ENCODE measurements around the gene PPAN.

The PPAN gene

DNA sequence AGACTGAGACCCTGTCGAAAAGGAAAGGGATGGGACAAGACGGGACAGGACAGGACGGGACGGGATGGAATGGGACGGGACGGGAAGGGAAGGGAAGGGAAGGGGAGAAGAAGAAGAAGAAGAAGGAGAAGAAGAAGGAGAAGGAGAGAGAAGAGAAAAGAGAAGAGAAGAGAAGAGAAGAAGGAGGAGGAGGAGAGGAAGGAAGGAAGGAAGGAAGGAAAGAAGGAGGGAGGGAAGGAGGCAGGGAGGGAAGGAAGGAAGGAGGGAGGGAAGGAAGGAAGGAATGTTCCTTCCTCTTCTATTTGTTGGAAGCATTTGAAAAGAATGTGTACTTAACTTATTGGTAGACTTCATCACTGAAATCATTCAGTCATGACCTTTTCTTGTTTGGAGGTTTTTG, 29.6 kb upstream of the PPAN start:
- TF ChIP-seq, protein P1, sequence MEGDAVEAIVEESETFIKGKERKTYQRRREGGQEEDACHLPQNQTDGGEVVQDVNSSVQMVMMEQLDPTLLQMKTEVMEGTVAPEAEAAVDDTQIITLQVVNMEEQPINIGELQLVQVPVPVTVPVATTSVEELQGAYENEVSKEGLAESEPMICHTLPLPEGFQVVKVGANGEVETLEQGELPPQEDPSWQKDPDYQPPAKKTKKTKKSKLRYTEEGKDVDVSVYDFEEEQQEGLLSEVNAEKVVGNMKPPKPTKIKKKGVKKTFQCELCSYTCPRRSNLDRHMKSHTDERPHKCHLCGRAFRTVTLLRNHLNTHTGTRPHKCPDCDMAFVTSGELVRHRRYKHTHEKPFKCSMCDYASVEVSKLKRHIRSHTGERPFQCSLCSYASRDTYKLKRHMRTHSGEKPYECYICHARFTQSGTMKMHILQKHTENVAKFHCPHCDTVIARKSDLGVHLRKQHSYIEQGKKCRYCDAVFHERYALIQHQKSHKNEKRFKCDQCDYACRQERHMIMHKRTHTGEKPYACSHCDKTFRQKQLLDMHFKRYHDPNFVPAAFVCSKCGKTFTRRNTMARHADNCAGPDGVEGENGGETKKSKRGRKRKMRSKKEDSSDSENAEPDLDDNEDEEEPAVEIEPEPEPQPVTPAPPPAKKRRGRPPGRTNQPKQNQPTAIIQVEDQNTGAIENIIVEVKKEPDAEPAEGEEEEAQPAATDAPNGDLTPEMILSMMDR (IDR thresholded peaks at IDR 0.05; ENCODE audit: low read length, missing control alignments), result no peak
- DNase-seq (ENCODE audit: low read depth), result no peak
- H3K4me3 ChIP-seq (replicated peaks; ENCODE audit: low read depth, low read length), result no peak overlapping the region

DNA sequence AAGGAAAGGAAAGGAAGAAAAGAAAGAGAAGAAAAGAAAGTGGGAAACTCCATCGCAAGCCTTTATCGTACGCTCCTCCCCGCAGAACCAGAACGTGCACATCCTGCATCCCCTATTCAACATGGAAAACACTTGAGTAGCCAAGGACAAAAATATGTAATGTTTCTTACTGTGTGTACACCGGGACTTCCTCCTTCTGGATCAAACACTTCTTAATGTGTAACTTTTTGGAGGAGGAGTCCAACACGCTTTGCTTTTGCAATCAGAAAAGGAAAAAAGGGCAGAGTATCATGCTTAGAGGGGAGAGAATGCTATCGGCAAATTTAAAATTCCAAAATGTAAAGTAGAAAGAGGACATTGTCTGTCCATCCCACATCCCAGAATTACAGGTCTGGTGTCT, 27.8 kb upstream of the PPAN start:
- no peak overlapping the region for H3K4me3 ChIP-seq (replicated peaks; ENCODE audit: low read depth, low read length)
- no peak for DNase-seq (ENCODE audit: low read depth)
- TF ChIP-seq, protein P1 (IDR thresholded peaks at IDR 0.05; ENCODE audit: low read length, missing control alignments), result no peak

DNA sequence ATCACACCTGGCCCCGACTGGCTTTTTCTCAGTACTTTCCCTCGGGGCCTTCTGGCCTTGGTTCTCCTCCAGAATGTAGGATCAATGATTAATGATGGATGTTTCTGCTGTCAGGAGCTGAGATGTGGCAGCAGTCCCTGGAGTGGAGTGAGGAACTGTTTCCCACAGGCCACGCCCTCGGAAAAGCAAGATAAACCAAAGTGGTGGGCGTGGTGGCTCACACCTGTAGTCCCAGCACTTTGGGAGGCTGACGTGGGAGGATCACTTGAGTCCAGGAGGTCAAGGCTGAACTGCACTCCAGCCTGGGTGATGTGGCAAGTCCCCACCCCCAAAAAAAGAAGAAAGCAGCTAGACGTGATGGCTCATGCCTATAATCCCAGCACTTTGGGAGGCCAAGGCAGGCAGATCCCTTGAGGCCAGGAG, 27.1 kb upstream of the PPAN start:
- no peak for DNase-seq (ENCODE audit: low read depth)
- no peak overlapping the region for H3K4me3 ChIP-seq (replicated peaks; ENCODE audit: low read depth, low read length)
- TF ChIP-seq, protein P1 (IDR thresholded peaks at IDR 0.05; ENCODE audit: low read length, missing control alignments), result no peak

DNA sequence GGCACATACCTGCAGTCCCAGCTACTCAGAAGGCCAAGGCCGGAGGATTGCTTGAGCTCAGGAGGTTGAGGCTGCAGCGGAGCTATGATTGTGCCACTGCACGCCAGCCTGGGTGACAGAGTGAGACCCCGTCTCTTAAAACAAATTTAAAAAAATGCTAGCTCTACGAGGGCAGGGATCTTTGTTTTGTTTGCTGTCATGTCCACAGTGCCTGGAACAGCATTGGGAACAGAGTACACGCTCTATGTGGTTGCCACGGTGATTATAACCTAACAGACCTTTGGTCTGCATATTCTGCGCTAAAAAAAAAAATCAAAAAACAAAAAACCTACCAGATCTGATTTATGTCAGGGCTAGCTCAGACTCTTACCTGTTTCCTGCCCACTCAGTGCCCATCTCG, 22.3 kb upstream of the PPAN start:
- TF ChIP-seq, protein P1 (IDR thresholded peaks at IDR 0.05; ENCODE audit: low read length, missing control alignments), result no peak
- DNase-seq (ENCODE audit: low read depth), result no peak
- no peak overlapping the region for H3K4me3 ChIP-seq (replicated peaks; ENCODE audit: low read depth, low read length)

DNA sequence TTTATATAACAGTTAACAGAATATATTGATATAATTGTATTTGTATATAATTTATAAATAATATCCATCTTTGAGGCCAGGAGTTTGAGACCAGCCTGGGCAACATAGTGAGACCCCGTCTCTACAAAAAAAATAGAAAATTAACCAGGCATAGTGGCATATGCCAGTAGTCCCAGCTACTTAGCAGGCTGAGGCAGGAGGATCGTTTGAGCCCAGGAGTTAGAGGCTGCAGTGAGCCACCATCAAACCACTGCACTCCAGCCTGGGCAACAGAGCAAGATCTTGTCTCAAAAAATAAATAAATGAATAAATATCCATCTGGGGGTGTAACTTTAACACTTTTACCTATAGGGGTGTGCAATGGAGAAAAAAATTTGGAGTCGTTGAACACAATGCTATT, 21.4 kb upstream of the PPAN start:
- H3K4me3 ChIP-seq (replicated peaks; ENCODE audit: low read depth, low read length), result no peak overlapping the region
- no peak for DNase-seq (ENCODE audit: low read depth)
- TF ChIP-seq, protein P1 (IDR thresholded peaks at IDR 0.05; ENCODE audit: low read length, missing control alignments), result no peak

DNA sequence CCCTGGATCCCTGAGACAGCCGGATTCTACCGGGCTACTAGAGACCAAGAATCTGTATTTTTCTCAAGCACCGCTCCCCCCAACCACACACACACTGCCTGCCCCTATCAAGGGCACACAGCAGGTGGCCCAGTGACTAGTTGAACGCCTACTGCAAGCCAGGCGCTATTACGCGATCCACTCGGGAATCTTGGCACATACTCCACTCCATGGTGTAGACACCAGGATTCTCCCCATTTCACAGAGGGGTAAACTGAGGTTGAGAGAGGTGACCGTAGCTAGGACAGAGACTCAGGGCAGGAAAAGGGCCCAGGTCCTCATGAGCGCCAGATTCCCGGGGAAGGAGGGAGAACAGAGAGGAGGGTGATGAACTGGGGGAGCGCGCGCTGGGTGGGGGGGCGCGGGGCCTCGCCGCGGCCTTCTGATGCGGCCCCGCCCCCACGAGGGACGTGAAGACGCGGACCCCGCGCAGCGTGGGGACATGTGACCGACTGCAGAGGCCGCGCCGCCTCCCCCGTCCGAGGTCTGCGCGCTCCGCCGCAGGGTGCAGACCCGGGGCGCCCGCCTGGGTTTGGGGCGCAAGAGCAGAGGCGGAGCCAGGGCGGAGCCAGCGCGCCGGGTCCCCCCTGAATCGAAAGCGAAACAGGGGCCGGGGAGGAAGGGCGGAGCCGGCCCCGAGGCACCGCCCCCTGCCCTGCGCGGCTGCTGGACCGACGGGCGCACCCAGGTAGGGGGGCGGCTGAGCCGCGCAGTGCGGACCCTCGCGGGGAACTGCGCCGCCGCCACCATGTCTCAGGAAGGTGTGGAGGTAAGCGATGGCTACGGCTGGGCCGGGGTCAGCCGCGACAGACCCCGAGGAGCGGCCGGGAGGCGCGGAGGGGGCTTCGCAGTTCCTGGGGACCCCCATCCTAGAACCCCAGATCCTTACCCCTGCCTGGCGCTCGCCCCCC, 20.2 kb upstream of the PPAN start, which contains the start of gene SHFL:
Gene SHFL, plus strand, starts transcription at position 677 of the 950 bp plus-strand sequence. Its CDS starts 111 bp downstream, at position 788.
- H3K4me3 ChIP-seq (replicated peaks; ENCODE audit: low read depth, low read length), result peak within 1 kb of the TSS; percentile 95
- DNase-seq (ENCODE audit: low read depth), result peak; percentile 54
- TF ChIP-seq, protein P1 (IDR thresholded peaks at IDR 0.05; ENCODE audit: low read length, missing control alignments), result no peak
